Astrocyte of the spinal cord (primary cell): Measurements from ENCODE around the gene LRRC4B.

ENCODE experiments used
- DNase-seq: peaks from one replicate; pipeline ENCODE4 v3.0.0; 2011; ENCODE audit warnings: low read depth, low spot score
- H3K4me3 ChIP-seq: 2 replicates; pipeline ENCODE4 v1.5.1; 2011; ENCODE audit warnings: low read depth, mild to moderate bottlenecking, low read length, moderate library complexity
- in situ Hi-C: cut with HindIII; loops from 2 replicates; pipeline ENCODE4 v1.10.0; 2017; ENCODE audit warnings: low sequenced_read_pairs
- TF ChIP-seq, protein P1 (sequence below): IDR thresholded peaks from 2 replicates; pipeline ENCODE4 v1.5.1; 2012; ENCODE audit warnings: low read depth, mild to moderate bottlenecking, low read length, inconsistent platforms

Gene LRRC4B

GRCh38 chr19:50515168-50515561 lies 53.1 kb downstream of the LRRC4B start:
- TF ChIP-seq, protein P1, sequence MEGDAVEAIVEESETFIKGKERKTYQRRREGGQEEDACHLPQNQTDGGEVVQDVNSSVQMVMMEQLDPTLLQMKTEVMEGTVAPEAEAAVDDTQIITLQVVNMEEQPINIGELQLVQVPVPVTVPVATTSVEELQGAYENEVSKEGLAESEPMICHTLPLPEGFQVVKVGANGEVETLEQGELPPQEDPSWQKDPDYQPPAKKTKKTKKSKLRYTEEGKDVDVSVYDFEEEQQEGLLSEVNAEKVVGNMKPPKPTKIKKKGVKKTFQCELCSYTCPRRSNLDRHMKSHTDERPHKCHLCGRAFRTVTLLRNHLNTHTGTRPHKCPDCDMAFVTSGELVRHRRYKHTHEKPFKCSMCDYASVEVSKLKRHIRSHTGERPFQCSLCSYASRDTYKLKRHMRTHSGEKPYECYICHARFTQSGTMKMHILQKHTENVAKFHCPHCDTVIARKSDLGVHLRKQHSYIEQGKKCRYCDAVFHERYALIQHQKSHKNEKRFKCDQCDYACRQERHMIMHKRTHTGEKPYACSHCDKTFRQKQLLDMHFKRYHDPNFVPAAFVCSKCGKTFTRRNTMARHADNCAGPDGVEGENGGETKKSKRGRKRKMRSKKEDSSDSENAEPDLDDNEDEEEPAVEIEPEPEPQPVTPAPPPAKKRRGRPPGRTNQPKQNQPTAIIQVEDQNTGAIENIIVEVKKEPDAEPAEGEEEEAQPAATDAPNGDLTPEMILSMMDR: no peak
- H3K4me3 ChIP-seq: no peak overlapping the region
- DNase-seq: no peak
- in situ Hi-C loops: no loop called here

- TF ChIP-seq, protein P1: no peak
- no peak overlapping the region for H3K4me3 ChIP-seq
- no peak for DNase-seq
- in situ Hi-C loops: no loop called here
Measured at GRCh38 chr19:50514346-50515167, 53.7 kb downstream of the LRRC4B start.

DNA sequence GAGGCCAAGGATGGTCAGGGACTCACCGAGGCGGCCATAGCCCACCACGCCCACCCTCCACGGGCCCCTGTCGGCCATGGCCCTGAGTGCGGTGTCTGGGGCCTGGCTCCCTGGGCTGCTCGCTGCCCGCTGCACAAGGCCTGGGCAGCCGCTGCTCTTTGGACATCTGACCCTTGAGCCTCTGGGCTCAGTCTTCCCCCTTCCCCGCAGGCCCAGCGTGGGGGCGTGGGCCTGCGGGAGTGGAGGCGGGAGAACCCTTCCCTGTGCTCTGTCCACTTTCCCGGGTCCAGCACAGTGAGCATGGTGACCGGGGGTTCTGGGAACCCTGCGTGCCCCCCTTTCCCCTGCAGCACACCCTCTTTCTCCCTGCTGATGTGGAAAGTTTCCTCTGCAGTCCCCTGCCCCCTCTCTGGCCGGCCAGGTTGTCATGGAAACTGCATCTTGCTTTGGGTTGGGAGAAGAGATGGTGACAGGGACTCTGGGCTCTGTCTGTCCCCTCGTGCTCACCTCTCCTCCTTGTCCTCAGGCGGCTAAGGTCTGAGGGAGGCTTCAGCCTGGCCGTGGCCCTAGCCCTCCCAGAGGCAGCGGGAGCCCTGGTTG lies 54.4 kb downstream of the LRRC4B start, which contains the start of gene ASPDH:
Gene ASPDH, minus strand, starts transcription at position 168 of the 600 bp plus-strand sequence. Its CDS starts 90 bp downstream, at position 78.
- DNase-seq: no peak
- in situ Hi-C loops: no loop called here
- no peak within 1 kb of the TSS for H3K4me3 ChIP-seq
- TF ChIP-seq, protein P1: no peak

GRCh38 chr19:50512999-50513745 lies 55.1 kb downstream of the LRRC4B start:
- no peak overlapping the region for H3K4me3 ChIP-seq
- TF ChIP-seq, protein P1: no peak
- no peak for DNase-seq
- in situ Hi-C loops: no loop called here

GRCh38 chr19:50512112-50512998 lies 55.9 kb downstream of the LRRC4B start:
- peak overlapping the region; percentile 90 for H3K4me3 ChIP-seq
- in situ Hi-C loops: no loop called here
- no peak for DNase-seq
- TF ChIP-seq, protein P1: no peak
